Activated CD4-positive, alpha-beta T cell treated with anti-CD3 and anti-CD28 coated beads, Interleukin-2, amount 50 U/mL, for 4 hours (primary cell): ENCODE data around the gene MRPL10.

Source experiments
- DNase-seq, 2 experiments: peaks; one replicate each; pipeline ENCODE4 v3.0.0-alpha.2; 2020

The MRPL10 gene

GRCh38 chr17:47812146-47812920, 19.0 kb downstream of the MRPL10 start:
- no peak for DNase-seq

DNA sequence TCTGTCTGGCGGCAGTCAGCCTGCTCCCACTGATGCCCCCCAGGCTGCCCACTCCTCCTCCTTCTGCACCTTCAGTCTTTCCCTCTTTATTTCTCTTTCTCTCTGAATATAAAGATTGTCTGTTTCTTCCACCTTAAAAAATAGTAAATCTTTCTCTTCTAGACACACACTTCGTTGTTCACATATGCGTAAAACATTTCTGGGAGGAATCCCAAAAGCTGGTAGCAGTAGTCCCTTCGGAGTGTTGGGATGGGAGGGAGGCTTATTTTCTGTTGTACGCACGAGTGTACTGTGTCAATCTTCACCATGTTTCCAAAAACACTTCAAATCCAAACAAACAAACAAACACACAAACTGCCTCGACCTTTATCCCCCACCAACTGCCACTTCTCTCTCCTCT, 19.6 kb downstream of the MRPL10 start:
- DNase-seq, result no peak

DNA sequence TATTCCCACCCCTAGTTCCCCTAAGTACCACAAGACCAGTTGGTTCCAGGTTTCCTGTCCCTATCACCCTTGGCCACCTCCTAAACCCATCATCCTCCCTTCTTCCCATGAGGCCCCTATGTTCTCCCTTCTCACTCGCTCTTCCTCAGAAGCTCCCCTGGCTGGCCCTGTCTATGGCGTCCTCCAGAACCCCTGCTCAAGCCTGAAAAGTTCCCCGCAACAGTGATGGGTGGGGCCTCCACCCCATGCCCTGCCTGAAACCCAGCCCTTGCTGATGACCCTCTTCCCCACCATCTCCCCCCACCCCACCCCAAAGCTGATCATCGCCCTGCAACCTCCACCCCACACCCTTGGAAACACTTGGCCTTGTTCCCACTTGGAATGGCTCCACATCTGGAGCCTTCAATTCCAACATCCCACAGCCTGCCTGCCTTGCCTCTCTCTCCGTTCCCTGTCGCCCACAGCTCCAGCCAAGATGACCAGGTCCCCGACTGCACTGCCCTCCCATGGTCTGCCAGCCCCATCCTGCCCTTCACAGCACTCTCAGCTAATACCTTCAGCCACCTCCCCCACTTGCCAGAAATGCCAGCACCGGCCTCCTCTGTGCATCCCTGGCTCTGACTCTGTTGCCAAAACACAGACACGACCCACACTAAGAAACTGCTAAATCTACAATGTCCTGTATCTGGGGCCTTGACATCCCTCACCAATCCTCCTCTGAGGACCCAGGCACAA, 20.3 kb downstream of the MRPL10 start:
- no peak for DNase-seq

GRCh38 chr17:47810200-47810821, 21.0 kb downstream of the MRPL10 start:
- DNase-seq, result no peak

GRCh38 chr17:47808830-47809480, 22.4 kb downstream of the MRPL10 start:
- no peak for DNase-seq

DNA sequence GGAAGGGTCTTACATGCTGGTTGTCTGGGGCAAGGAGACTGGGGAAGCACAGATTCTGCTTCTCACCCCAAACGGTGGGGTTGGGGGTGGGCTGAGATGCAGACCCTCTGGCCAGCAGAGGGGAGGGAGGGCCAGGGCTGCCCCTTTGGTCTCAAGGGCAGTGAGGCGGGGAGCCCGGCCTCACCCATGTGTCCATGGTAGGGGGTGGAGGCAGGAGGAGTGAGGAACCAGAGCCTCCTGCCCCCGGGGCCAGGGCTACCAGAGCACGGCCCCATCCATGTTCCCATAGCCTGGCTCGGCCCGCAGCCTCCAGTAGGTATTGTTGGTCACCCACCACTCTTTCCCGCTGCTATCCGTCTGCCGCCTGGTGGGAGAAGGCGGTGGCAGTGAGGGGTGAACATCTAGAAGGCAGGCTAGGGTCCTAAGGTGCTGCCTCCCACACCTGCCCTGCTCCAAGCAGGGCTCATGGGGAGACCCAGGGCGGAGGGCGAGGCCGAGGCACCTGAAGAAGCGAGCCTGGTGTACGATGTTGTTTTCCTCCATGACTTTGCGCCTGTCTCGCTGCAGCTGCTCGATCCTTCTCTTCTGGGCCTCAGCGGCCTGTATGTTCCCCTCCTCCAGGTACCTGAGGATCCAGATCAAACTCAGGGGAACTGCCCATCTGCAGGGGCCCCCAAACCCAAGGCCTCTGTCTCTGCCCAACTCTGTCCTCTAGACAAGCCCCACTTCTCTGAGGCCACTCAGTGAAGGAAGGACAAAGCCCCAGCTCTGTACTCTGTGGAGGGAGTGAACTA, 23.1 kb downstream of the MRPL10 start:
- DNase-seq, result no peak

DNA sequence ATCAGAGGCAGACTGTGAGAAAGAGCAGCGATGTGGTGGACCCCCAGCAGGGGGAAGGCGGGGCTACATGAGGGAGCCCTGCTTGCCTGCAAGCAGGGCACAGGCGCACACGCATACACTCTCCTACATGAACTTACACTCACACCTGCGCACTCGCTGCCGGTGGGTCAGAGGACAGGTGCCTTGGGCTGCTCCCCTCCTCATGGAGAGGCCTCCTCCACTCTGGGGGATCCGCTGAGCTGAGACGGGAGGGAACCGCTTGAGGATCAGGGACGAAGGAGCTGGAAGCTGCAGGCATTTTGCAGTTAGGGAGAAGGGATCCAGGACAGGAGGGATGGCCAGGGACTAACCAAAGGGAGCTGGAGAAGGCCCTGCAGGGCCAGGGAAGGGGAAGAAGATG, 23.9 kb downstream of the MRPL10 start:
- no peak for DNase-seq

GRCh38 chr17:47806913-47807255, 24.5 kb downstream of the MRPL10 start:
- DNase-seq, result no peak

DNA sequence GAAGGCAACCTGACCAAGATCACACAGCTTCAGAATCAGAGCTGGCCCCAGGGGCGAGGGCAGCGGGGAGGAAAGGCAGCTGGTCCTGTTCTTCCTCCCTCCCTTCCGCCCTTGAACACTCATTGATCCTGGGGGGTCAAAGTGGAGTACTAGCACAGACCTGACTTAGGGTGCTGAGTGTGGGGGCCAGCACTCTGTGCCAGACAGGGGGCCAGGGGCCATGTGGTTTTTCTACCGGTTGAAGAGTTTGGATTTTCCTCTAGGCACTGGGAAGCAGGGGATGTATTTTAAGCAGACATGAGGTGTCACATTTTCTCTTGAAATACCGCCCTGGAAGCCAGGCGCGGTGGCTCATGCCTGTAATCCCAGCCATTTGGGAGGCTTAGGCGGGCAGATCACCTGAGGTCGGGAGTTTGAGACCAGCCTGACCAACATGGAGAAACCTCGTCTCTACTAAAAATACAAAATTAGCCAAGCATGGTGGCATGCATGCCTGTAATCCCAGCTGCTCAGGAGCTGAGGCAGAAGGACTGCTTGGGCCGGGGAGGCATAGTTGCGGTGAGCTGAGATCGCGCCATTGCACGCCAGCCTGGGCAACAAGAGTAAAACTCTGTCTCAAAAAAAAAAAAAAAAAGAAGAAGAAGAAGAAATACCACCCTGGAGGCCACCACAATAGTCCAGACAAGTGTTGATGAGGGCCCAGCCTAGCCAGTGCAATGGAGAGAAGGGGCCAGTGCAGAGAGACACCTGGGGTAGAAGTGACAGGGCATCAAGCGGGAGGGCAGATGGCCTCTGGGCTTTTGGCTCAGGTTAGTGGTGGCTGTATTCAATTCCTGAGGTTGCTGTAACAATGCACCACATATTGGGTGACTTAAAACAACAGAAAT, 25.1 kb downstream of the MRPL10 start:
- DNase-seq, result no peak

GRCh38 chr17:47804461-47804860, 26.9 kb downstream of the MRPL10 start:
- no peak for DNase-seq

DNA sequence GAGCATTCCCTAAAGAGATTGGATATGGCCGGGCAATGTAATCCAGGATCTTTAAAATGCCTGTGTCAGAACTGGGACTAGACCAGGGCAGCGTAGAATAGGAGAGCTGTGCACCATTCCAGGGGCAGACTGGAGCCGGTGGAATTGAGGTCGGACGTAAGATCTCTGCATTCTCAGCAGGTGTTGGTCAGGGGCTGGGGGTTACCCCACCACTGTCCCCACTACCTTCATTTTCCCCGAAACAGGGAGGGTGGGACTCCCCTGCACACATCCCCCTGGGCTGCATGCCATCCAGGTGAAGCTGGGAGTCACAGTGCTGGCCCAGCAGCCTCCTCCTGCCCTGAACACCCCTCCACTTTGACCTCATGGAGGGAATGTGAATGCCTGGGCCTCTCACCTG, 27.6 kb downstream of the MRPL10 start:
- DNase-seq, result no peak

DNA sequence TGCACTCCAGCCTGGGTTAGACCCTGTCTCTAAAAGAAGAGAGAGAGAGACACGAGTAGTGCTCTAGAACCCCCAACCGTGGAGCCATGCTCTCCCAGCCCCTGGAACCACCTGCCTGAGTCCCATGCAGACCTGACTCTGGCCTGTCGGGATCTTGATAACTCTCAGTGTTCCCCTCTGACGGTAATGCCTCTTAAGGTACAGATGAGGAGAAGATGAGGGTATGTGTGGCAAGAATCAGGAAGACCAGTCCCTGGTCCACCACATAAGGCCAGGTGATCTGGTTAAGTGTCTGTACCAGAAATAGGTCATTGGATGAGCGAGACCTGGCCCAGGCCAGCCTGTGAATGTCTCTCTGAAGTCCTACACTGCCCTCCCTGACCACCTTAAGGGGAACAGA, 28.1 kb downstream of the MRPL10 start:
- no peak for DNase-seq

DNA sequence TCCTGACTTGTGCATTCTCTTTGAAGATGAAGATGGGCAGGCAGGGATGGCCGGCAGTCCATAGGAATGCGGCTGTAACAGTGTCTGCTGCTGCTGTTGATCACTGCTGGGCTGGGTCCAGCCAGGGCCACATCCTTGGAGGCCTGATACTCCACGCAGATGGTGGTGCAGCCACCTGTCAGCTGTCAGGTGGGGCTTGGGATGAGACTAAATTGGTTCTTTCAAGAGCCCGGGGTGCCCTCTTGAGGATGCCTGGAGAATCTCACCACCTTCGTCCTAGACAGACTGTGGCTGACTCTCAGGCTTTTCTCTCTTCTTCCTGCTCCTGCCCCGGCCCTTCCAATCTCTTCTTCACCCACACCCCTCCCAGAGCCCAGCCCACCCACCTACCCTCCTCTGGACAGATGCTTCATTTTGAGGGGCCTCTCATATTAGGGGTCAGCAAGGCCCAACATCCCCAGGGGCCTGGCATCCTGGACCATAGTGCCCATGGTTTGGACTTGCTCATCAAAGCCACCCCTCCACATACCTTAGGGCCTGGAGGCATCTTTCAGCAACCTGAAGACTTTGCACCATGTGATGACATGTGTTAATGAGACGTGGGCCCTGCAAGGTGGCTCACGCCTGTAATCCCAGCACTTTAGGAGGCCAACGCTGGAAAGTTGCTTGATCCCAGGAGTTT, 28.9 kb downstream of the MRPL10 start:
- peak; percentile 57 to 58 for DNase-seq

GRCh38 chr17:47801906-47802305, 29.4 kb downstream of the MRPL10 start:
- no peak for DNase-seq

DNA sequence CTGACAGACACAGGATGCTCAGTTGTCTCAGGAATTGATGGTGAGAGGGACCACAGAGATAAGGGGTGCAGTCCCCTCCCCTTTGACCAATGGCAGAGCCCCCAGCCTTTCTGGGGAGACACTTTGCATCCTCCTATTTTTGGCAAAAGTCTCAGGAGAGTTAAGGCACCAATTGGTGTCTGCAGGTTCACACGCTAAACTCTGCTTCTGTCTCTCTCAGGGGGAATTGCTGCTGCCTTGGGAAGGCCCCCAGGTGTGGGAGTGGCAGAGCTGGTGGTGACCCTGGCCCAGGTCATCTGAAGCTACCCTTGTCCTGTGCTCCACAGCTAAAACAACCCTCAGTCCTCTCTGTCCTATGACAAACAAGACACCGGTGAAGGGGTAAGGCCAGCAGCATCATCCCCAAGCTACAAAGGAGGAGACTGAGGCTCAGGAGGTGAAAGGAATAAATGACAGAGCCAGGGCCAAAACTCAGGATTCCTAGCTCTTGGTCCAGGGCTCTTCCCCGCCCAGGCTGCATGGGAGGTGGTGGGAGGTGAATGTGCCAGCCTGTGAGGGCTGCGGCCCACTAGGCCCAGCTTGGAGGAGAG, 30.1 kb downstream of the MRPL10 start:
- DNase-seq, result no peak

DNA sequence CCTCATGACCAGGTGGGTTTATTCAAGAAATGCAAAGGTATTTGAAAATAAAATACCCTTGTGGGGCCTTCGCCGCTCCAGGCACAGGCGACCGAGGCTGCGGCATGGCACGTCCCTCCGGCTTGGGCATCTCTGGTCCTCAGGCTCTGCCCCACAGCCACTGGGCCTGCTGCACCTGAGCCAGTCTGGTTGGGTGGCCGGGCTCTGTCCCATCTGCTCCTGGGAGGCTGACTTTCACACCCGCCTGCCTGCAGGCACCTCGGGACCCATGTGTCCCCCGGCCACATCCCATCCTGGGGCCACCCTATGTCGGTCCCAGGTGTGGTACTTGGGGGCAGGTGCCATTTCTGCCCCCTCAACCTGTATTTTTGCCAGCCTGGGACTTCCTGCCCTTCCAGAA, 30.7 kb downstream of the MRPL10 start:
- no peak for DNase-seq

DNA sequence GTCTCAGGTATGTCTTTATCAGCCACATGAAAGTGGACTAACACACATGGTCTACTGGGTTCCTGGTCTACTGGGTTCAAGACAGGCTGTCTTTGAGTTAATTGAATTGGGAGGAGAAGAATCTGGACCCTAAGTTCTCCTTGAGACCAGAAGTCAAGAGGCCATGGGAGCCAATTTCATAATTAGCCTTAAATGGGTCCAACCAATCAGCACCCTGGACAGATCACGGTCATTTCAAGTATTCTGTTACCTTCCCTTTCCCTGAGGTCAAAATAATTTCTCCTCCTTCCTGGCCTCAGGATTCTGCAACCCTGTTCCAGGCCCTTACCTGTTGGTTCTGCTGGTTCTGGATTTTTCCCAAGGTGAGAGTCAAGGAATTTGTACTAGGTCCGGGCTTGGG, 33.5 kb downstream of the MRPL10 start:
- DNase-seq, result no peak

- DNase-seq, result no peak
Measured at GRCh38 chr17:47792979-47793378, 38.4 kb downstream of the MRPL10 start.

DNA sequence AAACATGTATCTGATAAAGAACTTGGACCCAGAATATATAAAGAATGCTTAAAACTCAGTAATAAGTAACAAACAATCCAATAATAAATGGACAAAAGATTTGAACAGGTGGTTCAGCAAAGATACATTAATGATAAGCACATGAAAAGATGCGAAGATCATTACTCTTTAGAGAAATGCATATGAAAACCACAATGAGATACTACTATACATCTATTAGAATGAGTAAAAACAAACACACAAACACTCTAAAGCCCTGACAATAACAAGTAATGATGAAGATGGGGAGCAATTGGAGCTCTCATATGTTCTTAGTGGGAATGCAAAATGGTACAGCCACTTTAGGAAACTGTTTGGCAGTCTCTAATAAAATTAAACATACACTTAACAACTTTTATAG, 38.9 kb downstream of the MRPL10 start:
- DNase-seq, result no peak

GRCh38 chr17:47791025-47791424, 40.3 kb downstream of the MRPL10 start:
- no peak for DNase-seq
